Tibial nerve (tissue), 4 donors: ENCODE data around the gene MYO1G.

Source experiments
- CTCF ChIP-seq, 5 experiments: fragments of 200-600 bp in 3 of 5; fragments of 450-650 bp in 2 of 5; sonication (generic) in 3 of 5; IDR thresholded peaks; one replicate each; pipeline ENCODE4 v1.5.1; 2016 to 2019; ENCODE audit warnings: antibody characterized with exemption in 5 of 5, mild to moderate bottlenecking in 3 of 5, moderate library complexity in 2 of 5
- EP300 ChIP-seq, 2 donors: sonication (generic); formaldehyde crosslinking; IDR thresholded peaks; one replicate each; pipeline ENCODE4 v1.6.1; 2017; ENCODE audit warnings: antibody characterized with exemption in 2 of 2, mild to moderate bottlenecking in 1 of 2
- POLR2A ChIP-seq, 2 donors: fragments of 450-650 bp; IDR thresholded peaks; one replicate each; pipeline ENCODE4 v1.6.1; 2017; ENCODE audit warnings: antibody characterized with exemption in 2 of 2, mild to moderate bottlenecking in 2 of 2, moderate library complexity in 2 of 2

GRCh38 chr7:44985900-44986217 is 7.0 kb upstream of the MYO1G start:
- no peak for TF ChIP-seq POLR2A (IDR thresholded peaks at IDR 0.05)
- no peak for TF ChIP-seq CTCF (IDR thresholded peaks at IDR 0.05)
- no peak for TF ChIP-seq EP300 (IDR thresholded peaks at IDR 0.05)
